H1 (cell line): ENCODE data around the gene KCNJ10.

Experiments used
- CREB1 ChIP-seq: IDR thresholded peaks from 2 replicates; pipeline ENCODE4 v1.6.1; 2012; ENCODE audit warnings: inconsistent platforms
- CTCF ChIP-seq, 3 experiments: IDR thresholded peaks; 1 replicate in 2 of 3; 2 replicates in 1 of 3; pipeline versions ENCODE4 v1.5.1 to v1.6.1; 2011; ENCODE audit warnings: low read length in 3 of 3, mild to moderate bottlenecking in 3 of 3, inconsistent platforms in 2 of 3, low read depth in 1 of 3, moderate library complexity in 1 of 3; ENCODE audit not compliant: insufficient read depth in 1 of 3; ENCODE audit errors: control extremely low read depth in 1 of 3
- EP300 ChIP-seq, 2 experiments: IDR thresholded peaks; 1 replicate in 1 of 2; 2 replicates in 1 of 2; pipeline ENCODE4 v1.6.1; 2011 to 2012; ENCODE audit warnings: low read depth in 2 of 2, low read length in 2 of 2, mild to moderate bottlenecking in 2 of 2, borderline replicate concordance in 1 of 2, inconsistent platforms in 1 of 2, moderate library complexity in 1 of 2
- FOSL1 ChIP-seq: IDR thresholded peaks from 2 replicates; pipeline ENCODE4 v1.6.1; 2011; ENCODE audit warnings: mild to moderate bottlenecking, low read depth, low read length, moderate library complexity; ENCODE audit not compliant: insufficient read depth
- SP1 ChIP-seq: IDR thresholded peaks from 2 replicates; pipeline ENCODE4 v1.6.1; 2011; ENCODE audit warnings: low read depth, low read length

- TF ChIP-seq CTCF (IDR thresholded peaks at IDR 0.05; ENCODE audit: control extremely low read depth in 1 of 3, insufficient read depth in 1 of 3, low read depth in 1 of 3, low read length in 3 of 3) (no peak), CREB1 (no peak), FOSL1 (no peak), EP300 (IDR thresholded peaks at IDR 0.05; ENCODE audit: borderline replicate concordance in 1 of 2, low read depth in 2 of 2, low read length in 2 of 2) (no peak), SP1 (no peak)
Measured at GRCh38 chr1:159983681-159984080, 86.3 kb downstream of the KCNJ10 start.
